ENCODE results near the gene NRXN3. TPM values are rescaled to one million over a fixed set of nuclear protein-coding genes. Genes with fewer than 3 reads are reported as not detected.
A peak's percentile ranks its signal among the peaks of the same experiment; 100 is the strongest.
"Not testable (repeated sequence)": the region's sequence is repeated elsewhere in the genome, so short reads cannot be mapped to it uniquely, and the experiment has no call there.

The NRXN3 gene
- polyA plus RNA-seq, 1 donor from 2014 or later, result 110 TPM

GRCh38 chr14:78534141-78534540, 364.0 kb downstream of the NRXN3 start:
- no peaks in the 10 kb centered on the region for H3K36me3 ChIP-seq (ENCODE audit: insufficient read depth, low read length)
- no peak overlapping the region for H3K9ac ChIP-seq (ENCODE audit: low read length)
- no peak overlapping the region for H2AFZ ChIP-seq (ENCODE audit: low read depth, low read length)
- H3K9me3 ChIP-seq (ENCODE audit: low read length), result no peaks in the 10 kb centered on the region
- peak; percentile 38 for TF ChIP-seq EP300 (conservative IDR thresholded peaks at IDR 0.05; ENCODE audit: poor library complexity, severe bottlenecking)
- no peak for TF ChIP-seq TAF1 (IDR thresholded peaks at IDR 0.05; ENCODE audit: low read depth)
- TF ChIP-seq CTCF (IDR thresholded peaks at IDR 0.05; ENCODE audit: poor library complexity, severe bottlenecking), result no peak
- TF ChIP-seq POLR2AphosphoS5 (IDR thresholded peaks at IDR 0.05), result no peak
- no peak for TF ChIP-seq MXI1 (conservative IDR thresholded peaks at IDR 0.05; ENCODE audit: poor library complexity, severe bottlenecking)
- TF ChIP-seq REST (IDR thresholded peaks at IDR 0.05; ENCODE audit: borderline replicate concordance), result no peak
- H3F3A ChIP-seq (ENCODE audit: insufficient read depth, low read length, poor library complexity, severe bottlenecking), result no peaks in the 10 kb centered on the region
- H3K79me2 ChIP-seq (replicated peaks; ENCODE audit: insufficient read depth, low read length), result no peaks in the 10 kb centered on the region
- H3K9me2 ChIP-seq (ENCODE audit: insufficient read depth, low read length), result no peaks in the 10 kb centered on the region
- H4K20me1 ChIP-seq (ENCODE audit: insufficient read depth), result no peaks in the 10 kb centered on the region
- no peaks in the 10 kb centered on the region for H3K27me3 ChIP-seq (ENCODE audit: insufficient read depth, low read depth, low read length)
- no peak overlapping the region for H3K4me3 ChIP-seq (ENCODE audit: low read length)
- H3K27ac ChIP-seq (ENCODE audit: low read length), result no peak overlapping the region
- H3K4me2 ChIP-seq (ENCODE audit: low read length), result no peak overlapping the region

GRCh38 chr14:78535041-78535440, 364.9 kb downstream of the NRXN3 start:
- no peak for TF ChIP-seq CTCF (IDR thresholded peaks at IDR 0.05; ENCODE audit: poor library complexity, severe bottlenecking)
- TF ChIP-seq RAD21 (conservative IDR thresholded peaks at IDR 0.05), result no peak
- TF ChIP-seq TAF1 (IDR thresholded peaks at IDR 0.05; ENCODE audit: low read depth), result no peak
- TF ChIP-seq EZH2 (IDR thresholded peaks at IDR 0.05; ENCODE audit: borderline replicate concordance, insufficient read depth, low read length, poor library complexity, severe bottlenecking), result no peak
- no peak for TF ChIP-seq POLR2AphosphoS5 (IDR thresholded peaks at IDR 0.05)
- TF ChIP-seq EP300 (conservative IDR thresholded peaks at IDR 0.05; ENCODE audit: poor library complexity, severe bottlenecking), result no peak
- no peak for TF ChIP-seq SMC3 (conservative IDR thresholded peaks at IDR 0.05; ENCODE audit: poor library complexity)
- no peak for TF ChIP-seq REST (IDR thresholded peaks at IDR 0.05; ENCODE audit: borderline replicate concordance)
- no peak for TF ChIP-seq MXI1 (conservative IDR thresholded peaks at IDR 0.05; ENCODE audit: poor library complexity, severe bottlenecking)
- Histone ChIP-seq H3K4me2 (ENCODE audit: low read length) (no peak overlapping the region), H3K27ac (ENCODE audit: low read length) (no peak overlapping the region), H3K79me2 (replicated peaks; ENCODE audit: insufficient read depth, low read length) (no peaks in the 10 kb centered on the region), H4K20me1 (ENCODE audit: insufficient read depth) (no peaks in the 10 kb centered on the region), H3K9me3 (ENCODE audit: low read length) (no peaks in the 10 kb centered on the region), H2AFZ (ENCODE audit: low read depth, low read length) (no peak overlapping the region), H3K36me3 (ENCODE audit: insufficient read depth, low read length) (no peaks in the 10 kb centered on the region), H3K9ac (ENCODE audit: low read length) (no peak overlapping the region), H3K9me2 (ENCODE audit: insufficient read depth, low read length) (no peaks in the 10 kb centered on the region), H3K27me3 (ENCODE audit: insufficient read depth, low read depth, low read length) (no peaks in the 10 kb centered on the region), H3K4me3 (ENCODE audit: low read length) (no peak overlapping the region), H3F3A (ENCODE audit: insufficient read depth, low read length, poor library complexity, severe bottlenecking) (no peaks in the 10 kb centered on the region)

GRCh38 chr14:78541788-78542187, 371.6 kb downstream of the NRXN3 start:
- H3K4me3 ChIP-seq (ENCODE audit: low read length); H3K9ac ChIP-seq (ENCODE audit: low read length); H3K79me2 ChIP-seq (replicated peaks; ENCODE audit: insufficient read depth, low read length); H3K9me2 ChIP-seq (ENCODE audit: insufficient read depth, low read length); H3K9me3 ChIP-seq (ENCODE audit: low read length); H2AFZ ChIP-seq (ENCODE audit: low read depth, low read length); H3K27ac ChIP-seq (ENCODE audit: low read length); H3K36me3 ChIP-seq (ENCODE audit: insufficient read depth, low read length); H3K27me3 ChIP-seq (ENCODE audit: insufficient read depth, low read depth, low read length); H3F3A ChIP-seq (ENCODE audit: insufficient read depth, low read length, poor library complexity, severe bottlenecking); H3K4me2 ChIP-seq (ENCODE audit: low read length); H4K20me1 ChIP-seq (ENCODE audit: insufficient read depth): not testable (repeated sequence)
